MCF 10A (cell line): ENCODE measurements around the gene C11orf54. TPM values are rescaled to one million over a fixed set of nuclear protein-coding genes. Genes with fewer than 3 reads are reported as not detected.

Source experiments
- BruUV-seq: library from RNA; stranded (reverse); fragments of 400-500 nt; replicated peaks from 2 replicates; lab custom pipeline; 2021; lab: Mats Ljungman, UMichigan
- CTCF ChIA-PET: fragments of 300-600 bp; sonication (Branson Sonifier 250); formaldehyde crosslinking; extraction: SDS; loops from one replicate; lab custom pipeline; 2021; ENCODE audit warnings: antibody characterized with exemption, inconsistent platforms; lab: Yijun Ruan, JAX
- POLR2A ChIA-PET: fragments of 300-600, 350-650 bp; sonication (Branson Sonifier 250); formaldehyde crosslinking; extraction: SDS; loops from one replicate; lab custom pipeline; 2020; ENCODE audit warnings: antibody characterized with exemption, inconsistent platforms; lab: Yijun Ruan, JAX
- DNase-seq: peaks from one replicate; pipeline ENCODE4 v3.0.0-alpha.2; 2018; ENCODE audit not compliant: unreplicated experiment
- H3K27ac Mint-ChIP-seq: one replicate; pipeline ENCODE4 v1.8.0; 2022; ENCODE audit warnings: mild to moderate bottlenecking, low read depth, mixed read lengths; ENCODE audit not compliant: unreplicated experiment
- H3K27me3 Mint-ChIP-seq: one replicate; pipeline ENCODE4 v1.8.0; 2022; ENCODE audit warnings: mixed read lengths; ENCODE audit not compliant: insufficient read depth, unreplicated experiment
- H3K36me3 Mint-ChIP-seq: one replicate; pipeline ENCODE4 v1.8.0; 2022; ENCODE audit warnings: mild to moderate bottlenecking, moderate library complexity, mixed read lengths; ENCODE audit not compliant: insufficient read depth, unreplicated experiment
- H3K4me1 Mint-ChIP-seq: one replicate; pipeline ENCODE4 v1.8.0; 2022; ENCODE audit warnings: mixed read lengths; ENCODE audit not compliant: insufficient read depth, unreplicated experiment
- H3K4me3 Mint-ChIP-seq: one replicate; pipeline ENCODE4 v1.8.0; 2022; ENCODE audit warnings: mild to moderate bottlenecking, moderate library complexity, mixed read lengths; ENCODE audit not compliant: unreplicated experiment
- H3K9me3 Mint-ChIP-seq: one replicate; pipeline ENCODE4 v1.8.0; 2022; ENCODE audit warnings: mixed read lengths; ENCODE audit not compliant: unreplicated experiment
- CTCF ChIP-seq: fragments of 200-600 bp; IDR thresholded peaks from one replicate; pipeline ENCODE4 v1.8.0; 2022; ENCODE audit warnings: antibody characterized with exemption, mild to moderate bottlenecking; ENCODE audit not compliant: unreplicated experiment
- intact Hi-C: fragments of 100-400 bp; cut with micrococcal nuclease; formaldehyde crosslinking; loops from 2 replicates; pipeline ENCODE4 v1.14.1; 2022
- total RNA-seq: library from RNA; stranded (reverse); gene quantifications from 2 replicates; pipeline ENCODE4 v1.2.3, GENCODE V29; 2022

The C11orf54 gene
- total RNA-seq, 1 experiment from 2014 or later, result 13.8 TPM

GRCh38 chr11:93736129-93736528 lies 5.3 kb upstream of the C11orf54 start:
- Mint-ChIP-seq H3K36me3 (peaks cover 100% of the 10 kb centered on the region), H3K9me3 (no peaks in the 10 kb centered on the region), H3K27ac (peak overlapping the region; percentile 35), H3K4me1 (peaks cover 34% of the 10 kb centered on the region), H3K4me3 (peak overlapping the region; percentile 35), H3K27me3 (no peaks in the 10 kb centered on the region)
- BruUV-seq, result no TSS peak
- peak; percentile 23 for DNase-seq
- intact Hi-C loops, result loop anchor here (1.0 kb wide), 1 partner anchor 8 kb away; no protein-coding TSS in a partner anchor
- POLR2A ChIA-PET, result interaction anchor here (0.6 to 8.9 kb wide), 8 partner anchors 8 to 1034 kb away, joined by 3 to 123 read pairs (median 3); partner anchors contain the start of gene MED17
- no peak for TF ChIP-seq CTCF
- CTCF ChIA-PET, result interaction anchor here (0.6 to 1.2 kb wide), 3 partner anchors 64 to 780 kb away, joined by 3 read pairs; no protein-coding TSS in a partner anchor

GRCh38 chr11:93737904-93738612 lies 3.4 kb upstream of the C11orf54 start:
- peaks cover 34% of the 10 kb centered on the region for H3K4me1 Mint-ChIP-seq
- peak; percentile 72 for DNase-seq
- peaks cover 91% of the 10 kb centered on the region for H3K36me3 Mint-ChIP-seq
- CTCF ChIA-PET, result interaction anchor here (1.5 kb wide), 1 partner anchor 17 kb away, joined by 3 read pairs; no protein-coding TSS in a partner anchor
- TF ChIP-seq CTCF, result no peak
- H3K9me3 Mint-ChIP-seq, result no peaks in the 10 kb centered on the region
- POLR2A ChIA-PET, result interaction anchor here (0.6 to 8.9 kb wide), 8 partner anchors 9 to 767 kb away, joined by 3 to 169 read pairs (median 4); partner anchors contain the start of genes ANKRD49, CEP295, MED17 and MRE11
- H3K27me3 Mint-ChIP-seq, result no peaks in the 10 kb centered on the region
- H3K27ac Mint-ChIP-seq, result peak overlapping the region; percentile 99
- BruUV-seq, result no TSS peak
- intact Hi-C loops, result no loop called here
- peak overlapping the region; percentile 98 for H3K4me3 Mint-ChIP-seq

- peaks cover 90% of the 10 kb centered on the region for H3K36me3 Mint-ChIP-seq
Observed at GRCh38 chr11:93738647-93739081, 2.8 kb upstream of the C11orf54 start.

More at GRCh38 chr11:93738647-93739081, 2.8 kb upstream of the C11orf54 start:
- ChIA-PET CTCF (interaction anchor here (0.6 to 1.5 kb wide), 3 partner anchors 18 to 504 kb away, joined by 3 read pairs; no protein-coding TSS in a partner anchor), POLR2A (interaction anchor here (0.6 to 8.9 kb wide), 11 partner anchors 9 to 767 kb away, joined by 3 to 169 read pairs (median 4); partner anchors contain the start of genes ANKRD49, CEP295, MED17 and MRE11)
- peaks cover 34% of the 10 kb centered on the region for H3K4me1 Mint-ChIP-seq
- no TSS peak for BruUV-seq
- DNase-seq, result peak; percentile 48
- no peaks in the 10 kb centered on the region for H3K9me3 Mint-ChIP-seq
- no peak for TF ChIP-seq CTCF
- intact Hi-C loops, result no loop called here
- H3K27ac Mint-ChIP-seq, result peak overlapping the region; percentile 99
- peak overlapping the region; percentile 98 for H3K4me3 Mint-ChIP-seq
- H3K27me3 Mint-ChIP-seq, result no peaks in the 10 kb centered on the region
